GM23248 (cell line): Measurements from ENCODE around the gene TBKBP1.

Experiments
- EZH2 ChIP-seq: fragments of 200-600 bp; sonication (generic); IDR thresholded peaks from 2 replicates; pipeline ENCODE4 v1.6.1; 2018; ENCODE audit warnings: antibody characterized with exemption, mild to moderate bottlenecking; ENCODE audit not compliant: insufficient read depth, poor library complexity, severe bottlenecking
- EZH2phosphoT487 ChIP-seq: fragments of 200-600 bp; sonication (generic); IDR thresholded peaks from 2 replicates; pipeline ENCODE4 v1.6.1; 2018; ENCODE audit warnings: antibody characterized with exemption, moderate library complexity, mild to moderate bottlenecking, low read depth; ENCODE audit not compliant: insufficient read depth

- no peak for TF ChIP-seq EZH2
- no peak for TF ChIP-seq EZH2phosphoT487
These were observed 20.2 kb downstream of the TBKBP1 start for GRCh38 chr17:47713980-47714700.
